Measurements from ENCODE around the gene IFFO2.

IFFO2 gene

DNA sequence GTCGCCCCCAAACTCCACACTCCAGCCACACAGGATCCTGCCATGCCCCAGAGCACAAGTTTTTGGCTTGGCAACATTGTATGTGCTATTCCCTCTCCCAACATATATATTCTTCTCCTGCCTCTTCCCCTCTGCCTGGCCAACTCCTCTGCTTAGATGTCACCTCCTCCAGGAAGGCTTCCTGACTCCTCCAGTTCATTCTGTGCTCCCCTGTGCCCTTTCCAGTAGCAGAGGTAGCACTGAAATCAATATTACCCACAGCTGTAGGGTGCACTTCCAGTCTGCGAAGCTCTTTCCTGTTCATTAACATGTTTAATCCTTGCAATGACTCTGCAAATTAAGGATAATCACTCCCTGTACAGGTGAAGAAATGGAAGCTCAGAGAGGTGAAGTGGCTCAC, 75.3 kb downstream of the IFFO2 start:
- H3K27me3 ChIP-seq (replicated peaks; ENCODE audit: insufficient read depth, low read length): no peaks in the 10 kb centered on the region

DNA sequence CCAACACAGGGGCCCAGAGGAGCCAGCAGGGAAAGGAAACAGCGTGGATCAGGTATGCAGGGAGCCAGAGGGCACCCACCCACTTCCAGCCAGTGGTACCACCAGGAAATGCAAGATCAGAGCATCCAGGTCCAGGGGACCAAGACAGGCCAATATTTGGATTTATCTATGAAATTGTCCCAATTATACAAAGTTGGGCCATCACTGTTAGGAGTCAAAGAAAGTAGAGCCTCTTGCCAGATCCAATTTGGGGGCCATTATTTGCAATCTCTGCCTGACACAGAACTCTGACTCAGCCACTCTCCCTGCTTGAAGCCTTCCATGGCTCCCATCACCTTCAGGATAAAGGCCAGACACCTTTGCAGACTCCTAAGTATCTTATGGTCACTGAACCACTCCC, 75.9 kb downstream of the IFFO2 start:
- H3K4me3 ChIP-seq (ENCODE audit: low read length): no peak overlapping the region
- H3K9me2 ChIP-seq (replicated peaks; ENCODE audit: insufficient read depth, low read length): no peaks in the 10 kb centered on the region
- H3K9ac ChIP-seq (ENCODE audit: low read length): no peak overlapping the region
- no peak for TF ChIP-seq EZH2 (optimal IDR thresholded peaks at IDR 0.05; ENCODE audit: low read depth, low read length)
- no peak for TF ChIP-seq EZH2phosphoT487 (IDR thresholded peaks at IDR 0.05; ENCODE audit: low read length)
- TF ChIP-seq CTCF (IDR thresholded peaks at IDR 0.05; ENCODE audit: low read length): no peak
- H3K27ac ChIP-seq (ENCODE audit: low read length): no peak overlapping the region
- H3F3A ChIP-seq (ENCODE audit: insufficient read depth, low read length): no peaks in the 10 kb centered on the region
- H3K79me2 ChIP-seq (ENCODE audit: low read length): no peaks in the 10 kb centered on the region
- no peak overlapping the region for H3K4me2 ChIP-seq (ENCODE audit: low read depth, low read length)
- H3K4me1 ChIP-seq (ENCODE audit: low read length): no peaks in the 10 kb centered on the region
- H3K27me3 ChIP-seq (replicated peaks; ENCODE audit: insufficient read depth, low read length): no peaks in the 10 kb centered on the region
- H4K20me1 ChIP-seq (ENCODE audit: insufficient read depth, low read length): no peaks in the 10 kb centered on the region
- H3K9me3 ChIP-seq (replicated peaks; ENCODE audit: insufficient read depth, low read length): no peaks in the 10 kb centered on the region
- H3K36me3 ChIP-seq (replicated peaks; ENCODE audit: insufficient read depth, low read length): no peaks in the 10 kb centered on the region
- DNase-seq: no peak
- no peak overlapping the region for H2AFZ ChIP-seq (ENCODE audit: low read length)

More for the DNA sequence above, 75.3 kb downstream of the IFFO2 start:
- no peak overlapping the region for H3K9ac ChIP-seq (ENCODE audit: low read length)
- H3K4me1 ChIP-seq (ENCODE audit: low read length): no peaks in the 10 kb centered on the region
- no peak overlapping the region for H2AFZ ChIP-seq (ENCODE audit: low read length)
- H3K79me2 ChIP-seq (ENCODE audit: low read length): no peaks in the 10 kb centered on the region
- H3K9me3 ChIP-seq (replicated peaks; ENCODE audit: insufficient read depth, low read length): no peaks in the 10 kb centered on the region
- no peaks in the 10 kb centered on the region for H3K9me2 ChIP-seq (replicated peaks; ENCODE audit: insufficient read depth, low read length)
- no peak overlapping the region for H3K27ac ChIP-seq (ENCODE audit: low read length)
- TF ChIP-seq EZH2phosphoT487 (IDR thresholded peaks at IDR 0.05; ENCODE audit: low read length) (no peak), CTCF (IDR thresholded peaks at IDR 0.05; ENCODE audit: low read length) (no peak), EZH2 (optimal IDR thresholded peaks at IDR 0.05; ENCODE audit: low read depth, low read length) (no peak)
- no peak overlapping the region for H3K4me2 ChIP-seq (ENCODE audit: low read depth, low read length)
- no peak overlapping the region for H3K4me3 ChIP-seq (ENCODE audit: low read length)
- no peak for DNase-seq
- H4K20me1 ChIP-seq (ENCODE audit: insufficient read depth, low read length): no peaks in the 10 kb centered on the region
- no peaks in the 10 kb centered on the region for H3K36me3 ChIP-seq (replicated peaks; ENCODE audit: insufficient read depth, low read length)
- no peaks in the 10 kb centered on the region for H3F3A ChIP-seq (ENCODE audit: insufficient read depth, low read length)

DNA sequence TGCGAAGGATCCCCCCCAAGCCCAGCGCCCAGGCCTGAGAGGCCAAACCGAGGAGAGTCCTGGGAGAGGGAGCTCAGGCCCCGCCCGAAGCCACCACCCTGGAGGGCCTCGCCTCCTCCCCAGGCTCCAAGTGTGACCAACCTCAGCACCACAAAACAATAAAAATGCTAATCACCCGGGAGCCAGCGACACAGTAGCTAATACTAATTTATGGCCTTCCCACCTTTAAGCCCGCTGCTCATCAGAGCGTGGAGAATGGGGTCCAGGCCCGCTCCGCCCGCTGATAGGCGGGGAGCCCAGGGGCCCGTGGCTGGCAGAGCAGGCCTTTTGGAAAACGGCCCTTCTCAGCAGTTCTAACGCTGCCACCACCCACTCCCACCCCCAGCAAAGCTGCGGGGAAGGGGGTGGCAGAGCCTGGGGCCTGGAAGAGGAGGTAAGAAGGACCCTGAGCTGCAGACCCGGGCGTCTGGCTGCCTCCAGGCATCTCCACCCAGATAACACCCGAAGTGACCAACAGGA, 76.6 kb downstream of the IFFO2 start:
- Histone ChIP-seq H3K27me3 (replicated peaks; ENCODE audit: insufficient read depth, low read length) (no peaks in the 10 kb centered on the region), H3K36me3 (replicated peaks; ENCODE audit: insufficient read depth, low read length) (no peaks in the 10 kb centered on the region), H4K20me1 (ENCODE audit: insufficient read depth, low read length) (no peaks in the 10 kb centered on the region), H3F3A (ENCODE audit: insufficient read depth, low read length) (no peaks in the 10 kb centered on the region), H3K4me2 (ENCODE audit: low read depth, low read length) (no peak overlapping the region), H3K27ac (ENCODE audit: low read length) (no peak overlapping the region), H3K9me2 (replicated peaks; ENCODE audit: insufficient read depth, low read length) (no peaks in the 10 kb centered on the region), H2AFZ (ENCODE audit: low read length) (no peak overlapping the region), H3K4me1 (ENCODE audit: low read length) (no peaks in the 10 kb centered on the region), H3K4me3 (ENCODE audit: low read length) (no peak overlapping the region), H3K9ac (ENCODE audit: low read length) (no peak overlapping the region), H3K9me3 (replicated peaks; ENCODE audit: insufficient read depth, low read length) (no peaks in the 10 kb centered on the region), H3K79me2 (ENCODE audit: low read length) (no peaks in the 10 kb centered on the region)
- no peak for DNase-seq
- TF ChIP-seq EZH2phosphoT487 (IDR thresholded peaks at IDR 0.05; ENCODE audit: low read length) (no peak), EZH2 (optimal IDR thresholded peaks at IDR 0.05; ENCODE audit: low read depth, low read length) (no peak), CTCF (IDR thresholded peaks at IDR 0.05; ENCODE audit: low read length) (no peak)

Measured in MM.1S (cell line).